ENCODE measurements around the gene TGFBR1. TPM values are rescaled to one million over a fixed set of nuclear protein-coding genes. Genes with fewer than 3 reads are reported as not detected.

TGFBR1 gene
- total and polyA plus RNA-seq, 4 donors: 25.1 to 97.6 (median 44.9) TPM

Small RNAs within 50 kb of the gene (small RNA-seq; reads per million reads assigned to genes)
- gene RN7SL794P (ENCODE audit: low replicate concordance) (not detected), gene RNA5SP290 (ENCODE audit: low replicate concordance) (not detected)

Other genes with a start within 250 kb of the TGFBR1 start
- gene COL15A1, start 161.2 kb upstream of the TGFBR1 start, total RNA-seq: 10 to 100 TPM; 91.4 to 94.4 TPM
- gene COL15A1, start 161.2 kb upstream of the TGFBR1 start, polyA plus RNA-seq (ENCODE audit: insufficient read length in 2 of 2): 10 to 100 TPM; 21.4 to 23.3 TPM
- gene ALG2, start 116.8 kb downstream of the TGFBR1 start, total RNA-seq: 10 to 100 TPM; 28.7 to 39.4 TPM
- gene ALG2, start 116.8 kb downstream of the TGFBR1 start, polyA plus RNA-seq (ENCODE audit: insufficient read length in 2 of 2): 10 to 100 TPM; 24.5 to 25.3 TPM
- 100 to 1,000 TPM in 1 of 2 donors, 10 to 100 TPM in 1; 39.6 to 168 TPM for gene SEC61B, start 117.2 kb downstream of the TGFBR1 start, total RNA-seq
- 100 to 1,000 TPM; 125 to 134 TPM for gene SEC61B, start 117.2 kb downstream of the TGFBR1 start, polyA plus RNA-seq (ENCODE audit: insufficient read length in 2 of 2)

Measured in spinal cord (tissue), 4 donors.